ENCODE results near the gene HNRNPAB.

- TF ChIP-seq CTCF (IDR thresholded peaks at IDR 0.05) (no peak), ZFX (IDR thresholded peaks at IDR 0.05; ENCODE audit: borderline replicate concordance) (no peak)
These were observed 44.2 kb upstream of the HNRNPAB start for GRCh38 chr5:178160176-178160575.

Measured in 22Rv1 (cell line).